KMS-11 (cell line): ENCODE measurements around the gene TEX22.

Experiments used
- H2AFZ ChIP-seq: fragments of 200-600 bp; sonication (generic); 2 replicates; pipeline ENCODE4 v1.6.1; 2016; ENCODE audit warnings: antibody characterized with exemption, mixed run types, low read depth
- H3K27ac ChIP-seq: fragments of 200-600 bp; sonication (generic); 2 replicates; pipeline ENCODE4 v1.6.1; 2016; ENCODE audit warnings: mild to moderate bottlenecking, mixed run types
- H3K27me3 ChIP-seq: fragments of 200-600 bp; sonication (generic); 2 replicates; pipeline ENCODE4 v1.6.1; 2017; ENCODE audit warnings: mild to moderate bottlenecking, low read depth, mixed run types, moderate library complexity; ENCODE audit not compliant: insufficient read depth
- H3K36me3 ChIP-seq: fragments of 200-600 bp; sonication (generic); 2 replicates; pipeline ENCODE4 v1.6.1; 2017; ENCODE audit warnings: mild to moderate bottlenecking, mixed run types; ENCODE audit not compliant: insufficient read depth
- H3K4me1 ChIP-seq: fragments of 200-600 bp; sonication (generic); 2 replicates; pipeline ENCODE4 v1.6.1; 2016; ENCODE audit warnings: mild to moderate bottlenecking, low read depth, mixed run types; ENCODE audit not compliant: poor library complexity, severe bottlenecking
- H3K4me2 ChIP-seq: fragments of 200-600 bp; sonication (generic); 2 replicates; pipeline ENCODE4 v1.7.0; 2016; ENCODE audit warnings: mild to moderate bottlenecking, mixed run types
- H3K4me3 ChIP-seq: fragments of 200-600 bp; sonication (generic); IDR thresholded peaks from 2 replicates; pipeline ENCODE4 v1.6.1; 2017; ENCODE audit warnings: low read depth, low read length, mixed read lengths; ENCODE audit not compliant: insufficient read depth
- H3K79me2 ChIP-seq: fragments of 200-600 bp; sonication (generic); 2 replicates; pipeline ENCODE4 v1.6.1; 2016; ENCODE audit warnings: low read depth, mixed run types; ENCODE audit not compliant: insufficient read depth
- H3K9ac ChIP-seq: fragments of 200-600 bp; sonication (generic); 2 replicates; pipeline ENCODE4 v1.6.1; 2016; ENCODE audit warnings: mild to moderate bottlenecking, mixed run types
- H4K20me1 ChIP-seq: fragments of 200-600 bp; sonication (generic); 2 replicates; pipeline ENCODE4 v1.6.1; 2016; ENCODE audit warnings: mild to moderate bottlenecking, mixed run types; ENCODE audit not compliant: insufficient read depth
- TF ChIP-seq, protein P1 (sequence below): fragments of 200-600 bp; sonication (generic); conservative IDR thresholded peaks from 2 replicates; pipeline ENCODE4 v1.6.1; 2017; ENCODE audit warnings: low read depth, mild to moderate bottlenecking, antibody characterized with exemption, low read length, moderate library complexity, mixed read lengths

The TEX22 gene

DNA sequence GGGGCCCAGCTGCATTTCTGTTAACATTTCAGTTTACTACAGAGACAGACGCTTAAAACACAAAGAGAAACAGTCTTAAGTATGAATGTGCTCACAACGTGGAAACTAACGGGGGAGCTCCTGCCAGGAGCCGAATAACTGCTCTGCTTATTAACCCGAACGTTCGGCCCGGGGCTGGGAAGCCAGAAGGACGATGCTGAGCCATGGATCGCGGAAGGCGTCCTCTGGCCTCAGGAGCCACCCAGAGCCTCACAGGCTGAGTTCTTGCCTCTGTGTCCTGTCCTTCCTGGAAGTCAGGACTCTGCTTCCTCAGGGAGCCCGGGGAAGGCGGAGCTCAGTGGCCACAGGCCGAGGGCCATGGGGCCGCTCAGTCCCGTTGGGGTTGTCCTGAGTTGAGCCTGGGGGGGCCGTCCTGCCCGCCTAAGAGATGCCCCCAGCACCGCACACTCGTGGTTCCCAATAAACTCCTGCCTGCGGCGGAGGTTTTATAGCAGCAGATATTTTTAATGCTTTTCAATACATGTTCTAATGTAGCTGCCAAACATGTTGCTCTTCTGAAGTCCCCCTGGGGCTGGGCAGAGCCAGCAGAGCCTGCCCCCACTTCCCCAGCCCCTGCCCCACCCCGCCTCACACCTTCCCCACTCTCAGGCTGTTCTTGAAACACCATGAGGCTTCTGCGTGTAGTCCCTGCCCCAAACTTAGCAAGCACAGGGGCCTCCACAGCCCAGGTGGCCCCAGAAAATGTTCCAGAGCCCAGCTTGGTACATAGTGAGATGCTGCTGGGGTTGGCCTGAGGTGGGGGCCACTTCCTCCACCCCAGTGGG, 3.4 kb upstream of the TEX22 start:
- no peaks in the 10 kb centered on the region for H3K36me3 ChIP-seq
- H3K27ac ChIP-seq: no peak overlapping the region
- no peaks in the 10 kb centered on the region for H3K27me3 ChIP-seq
- peaks cover 9% of the 10 kb centered on the region for H3K4me1 ChIP-seq
- peaks cover 7% of the 10 kb centered on the region for H3K79me2 ChIP-seq
- no peak overlapping the region for H3K4me3 ChIP-seq
- TF ChIP-seq, protein P1, sequence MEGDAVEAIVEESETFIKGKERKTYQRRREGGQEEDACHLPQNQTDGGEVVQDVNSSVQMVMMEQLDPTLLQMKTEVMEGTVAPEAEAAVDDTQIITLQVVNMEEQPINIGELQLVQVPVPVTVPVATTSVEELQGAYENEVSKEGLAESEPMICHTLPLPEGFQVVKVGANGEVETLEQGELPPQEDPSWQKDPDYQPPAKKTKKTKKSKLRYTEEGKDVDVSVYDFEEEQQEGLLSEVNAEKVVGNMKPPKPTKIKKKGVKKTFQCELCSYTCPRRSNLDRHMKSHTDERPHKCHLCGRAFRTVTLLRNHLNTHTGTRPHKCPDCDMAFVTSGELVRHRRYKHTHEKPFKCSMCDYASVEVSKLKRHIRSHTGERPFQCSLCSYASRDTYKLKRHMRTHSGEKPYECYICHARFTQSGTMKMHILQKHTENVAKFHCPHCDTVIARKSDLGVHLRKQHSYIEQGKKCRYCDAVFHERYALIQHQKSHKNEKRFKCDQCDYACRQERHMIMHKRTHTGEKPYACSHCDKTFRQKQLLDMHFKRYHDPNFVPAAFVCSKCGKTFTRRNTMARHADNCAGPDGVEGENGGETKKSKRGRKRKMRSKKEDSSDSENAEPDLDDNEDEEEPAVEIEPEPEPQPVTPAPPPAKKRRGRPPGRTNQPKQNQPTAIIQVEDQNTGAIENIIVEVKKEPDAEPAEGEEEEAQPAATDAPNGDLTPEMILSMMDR: no peak
- H2AFZ ChIP-seq: no peak overlapping the region
- no peaks in the 10 kb centered on the region for H4K20me1 ChIP-seq
- no peak overlapping the region for H3K9ac ChIP-seq
- H3K4me2 ChIP-seq: no peak overlapping the region

DNA sequence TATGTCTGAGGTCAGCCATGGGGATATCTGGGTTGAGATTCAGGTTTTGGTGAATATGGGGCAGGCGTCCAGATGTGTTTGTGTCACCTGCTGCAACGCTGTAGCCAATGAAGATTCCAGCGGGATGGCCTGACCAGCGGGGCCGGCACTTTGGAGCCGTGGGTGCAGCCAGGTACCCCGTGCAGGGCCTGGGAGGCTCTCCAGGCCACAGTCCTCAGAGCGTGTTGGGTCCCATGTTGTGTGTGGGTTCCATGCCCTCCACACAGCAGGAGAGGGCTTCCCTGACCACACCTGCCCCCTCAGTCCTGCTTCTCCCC, 2.8 kb upstream of the TEX22 start:
- Histone ChIP-seq H3K4me1 (peaks cover 10% of the 10 kb centered on the region), H3K4me3 (no peak overlapping the region), H3K27me3 (no peaks in the 10 kb centered on the region), H3K36me3 (no peaks in the 10 kb centered on the region), H4K20me1 (no peaks in the 10 kb centered on the region), H2AFZ (no peak overlapping the region), H3K4me2 (no peak overlapping the region), H3K79me2 (peaks cover 7% of the 10 kb centered on the region), H3K27ac (no peak overlapping the region), H3K9ac (no peak overlapping the region)
- TF ChIP-seq, protein P1: no peak

DNA sequence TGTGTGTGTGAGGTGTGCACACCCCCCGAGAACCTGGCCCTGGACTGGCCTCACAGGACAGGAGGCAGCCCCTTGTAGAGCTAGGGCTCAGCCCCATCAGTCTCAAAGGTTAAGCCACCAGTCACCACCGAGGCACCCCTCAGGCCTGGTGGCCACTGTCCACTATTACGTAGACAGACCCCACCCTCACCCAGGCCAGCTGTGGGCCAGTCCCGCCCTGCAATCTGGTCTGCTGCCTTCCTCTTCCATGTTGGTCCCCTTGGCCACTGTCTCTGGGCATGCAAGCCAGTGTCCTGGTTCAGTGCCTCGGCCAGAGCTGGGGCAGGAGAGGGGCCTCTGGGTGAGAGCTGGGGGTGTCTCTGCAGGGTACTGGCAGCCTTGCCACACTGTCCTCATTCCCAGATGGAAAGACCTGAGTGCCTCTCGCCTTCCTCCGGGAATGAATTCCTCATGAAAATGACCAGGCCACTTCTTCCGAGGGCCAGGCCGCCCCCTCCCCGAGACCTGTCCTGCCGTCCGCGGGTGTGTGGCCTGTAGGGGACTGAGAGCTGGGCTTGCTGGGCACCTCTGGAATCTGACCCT, 897 bp upstream of the TEX22 start:
- H3K27me3 ChIP-seq: no peaks in the 10 kb centered on the region
- H3K4me1 ChIP-seq: peaks cover 10% of the 10 kb centered on the region
- peaks cover 7% of the 10 kb centered on the region for H3K79me2 ChIP-seq
- H3K36me3 ChIP-seq: no peaks in the 10 kb centered on the region
- no peak overlapping the region for H3K4me3 ChIP-seq
- H3K9ac ChIP-seq: peak overlapping the region; percentile 90; the same call in 1 of the 2 replicates
- H3K4me2 ChIP-seq: peak overlapping the region; percentile 45; the same call in 1 of the 2 replicates
- TF ChIP-seq, protein P1: no peak
- peak overlapping the region; percentile 73 for H2AFZ ChIP-seq
- peak overlapping the region; percentile 58 for H3K27ac ChIP-seq
- H4K20me1 ChIP-seq: no peaks in the 10 kb centered on the region

DNA sequence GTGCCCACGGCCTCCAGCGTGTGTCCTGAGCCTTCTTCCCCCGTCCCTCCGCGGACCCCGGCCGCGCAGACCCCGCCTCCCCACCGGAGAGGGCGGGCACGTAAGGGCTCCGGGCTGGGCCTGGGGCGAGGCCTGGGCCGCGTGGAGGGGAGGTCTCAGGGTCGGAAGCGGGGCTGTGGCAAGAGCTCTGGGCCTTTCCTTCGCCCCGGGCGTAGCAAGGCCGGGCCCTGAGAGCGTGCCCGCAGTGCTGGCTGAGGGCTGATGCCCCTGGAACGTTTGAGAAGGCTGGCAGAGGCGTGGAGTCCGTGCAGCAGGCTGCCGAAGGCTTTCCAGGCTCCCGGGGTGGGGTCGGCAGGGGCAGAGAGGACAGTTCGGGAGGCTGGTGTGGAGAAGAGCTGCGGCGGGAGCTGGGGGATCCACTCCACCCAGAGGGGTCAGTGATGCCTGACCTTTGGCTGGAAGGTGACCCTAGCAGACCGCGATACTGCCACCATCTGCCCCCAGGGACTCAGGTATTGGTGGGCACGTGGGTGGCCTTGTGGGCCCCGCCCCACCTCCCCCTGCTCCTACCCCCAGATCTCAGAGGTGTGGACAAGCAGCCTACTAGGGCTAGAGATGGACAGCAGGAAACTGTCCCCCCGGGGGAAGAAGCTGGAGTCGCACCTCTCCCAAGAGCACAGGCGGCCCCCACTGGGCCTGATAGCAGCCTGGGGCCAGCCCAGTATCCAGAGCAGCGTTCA, 558 bp downstream of the TEX22 start:
- Histone ChIP-seq H3K4me3 (no peak overlapping the region), H4K20me1 (no peaks in the 10 kb centered on the region), H3K79me2 (peaks cover 7% of the 10 kb centered on the region), H3K4me2 (peak overlapping the region; percentile 60), H3K36me3 (no peaks in the 10 kb centered on the region), H3K4me1 (peaks cover 10% of the 10 kb centered on the region), H2AFZ (no peak overlapping the region; the same call in 1 of the 2 replicates), H3K9ac (peak overlapping the region; percentile 90), H3K27me3 (no peaks in the 10 kb centered on the region), H3K27ac (peak overlapping the region; percentile 58)
- TF ChIP-seq, protein P1: no peak
